DMS79 treated with DMSO at 0.1 percent for 48 hours (cell line): ENCODE data around the gene MOB1A.
A peak's percentile ranks its signal among the peaks of the same experiment; 100 is the strongest.
"Not testable (repeated sequence)": the region's sequence is repeated elsewhere in the genome, so short reads cannot be mapped to it uniquely, and the experiment has no call there.

ENCODE experiments used
- DNase-seq: peaks from one replicate; lab custom pipeline; 2025; lab: John Stamatoyannopoulos, UW

Gene MOB1A

DNA sequence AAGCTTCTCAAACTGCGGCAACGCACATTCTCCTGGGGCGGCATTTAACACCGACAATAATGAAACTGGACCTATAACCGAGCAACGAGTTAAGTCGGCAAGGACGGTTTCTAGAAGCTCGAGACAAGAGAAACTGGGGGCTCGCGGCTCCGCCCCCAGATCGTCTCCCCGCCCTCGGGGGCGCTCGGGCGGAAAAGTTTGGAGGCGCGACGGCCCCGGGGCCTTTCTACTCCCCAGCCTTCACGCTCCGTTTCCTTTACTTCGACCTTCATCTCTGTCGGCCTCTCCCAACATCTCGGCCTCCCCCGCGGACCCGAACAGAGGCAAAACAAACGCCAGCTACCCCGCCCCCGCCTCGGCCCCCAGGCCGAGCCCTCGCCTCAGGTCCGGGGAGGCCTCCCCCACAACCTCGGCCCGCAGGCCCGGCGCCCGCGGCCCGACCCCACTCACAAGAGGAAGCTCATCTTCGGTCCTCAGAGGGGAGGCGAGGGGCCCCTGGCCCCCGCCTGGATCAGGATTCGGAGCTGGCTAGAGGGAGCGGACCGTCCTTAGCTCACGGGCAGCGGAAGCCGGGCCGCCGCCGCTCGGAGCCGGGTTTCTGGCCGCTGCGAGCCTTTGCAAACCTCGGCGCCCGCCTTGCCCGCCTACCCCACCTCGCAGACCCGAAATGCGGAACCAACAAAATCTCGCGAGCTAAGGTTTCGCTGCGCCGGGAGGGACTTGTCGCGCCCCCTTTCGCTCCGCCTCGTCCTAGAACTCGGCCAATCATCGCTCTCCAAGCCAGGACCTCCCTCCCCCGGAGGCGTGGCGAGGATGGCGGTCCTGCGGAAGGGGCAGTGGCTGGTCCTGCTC is at the start of gene MOB1A:
Gene MOB1A (minus strand): TSS at position 669 of the 852 bp plus-strand sequence. CDS start 205 bp downstream, at position 464.
- peak; percentile 98 for DNase-seq

DNA sequence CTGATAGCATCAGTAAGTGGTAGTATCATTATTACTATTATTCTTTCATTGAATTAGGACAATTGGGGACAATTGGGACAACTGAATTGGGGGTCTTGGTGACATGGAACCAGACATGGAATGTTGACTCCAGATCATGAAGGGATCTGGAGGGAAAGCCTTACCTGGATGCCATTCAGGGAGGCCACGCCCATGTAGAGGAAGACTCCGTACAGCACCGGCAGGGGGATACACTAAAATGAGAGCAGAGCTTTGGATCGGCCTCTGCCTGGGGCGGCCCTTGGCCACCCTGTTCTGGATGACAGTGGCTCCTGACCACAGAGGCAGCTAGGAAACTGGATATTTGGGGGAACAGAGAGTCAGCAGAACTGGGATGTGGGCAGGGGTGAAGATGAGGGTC is 49.0 kb upstream of the MOB1A start:
- DNase-seq: no peak

DNA sequence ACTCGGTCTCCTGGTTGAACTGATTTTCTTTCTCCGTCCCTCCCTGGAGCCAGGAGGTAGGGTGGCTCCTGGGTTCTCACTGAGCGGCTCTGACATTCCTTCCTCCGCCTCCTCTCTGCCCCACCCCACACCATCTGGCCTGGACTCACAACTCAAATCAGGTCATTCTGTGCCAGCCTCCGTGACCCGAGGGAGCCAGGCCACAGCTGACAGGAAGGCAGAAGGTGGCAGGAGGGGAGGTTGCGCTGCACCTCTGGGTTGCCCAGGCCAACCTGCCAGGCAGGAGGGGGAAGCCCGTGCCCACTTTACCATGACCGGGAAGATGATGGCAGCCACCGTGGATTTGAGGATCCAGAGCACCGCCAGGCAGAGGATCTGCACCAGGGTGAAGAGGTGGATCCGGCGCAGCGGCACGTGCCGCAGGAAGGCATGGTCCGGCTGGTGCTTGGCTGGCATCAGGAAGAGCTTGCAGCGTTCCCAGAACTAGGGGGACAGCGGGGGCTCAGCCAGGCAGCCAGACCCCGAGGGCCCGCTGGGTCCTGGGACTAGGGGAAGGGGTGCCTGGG is 48.1 kb upstream of the MOB1A start:
- no peak for DNase-seq

DNA sequence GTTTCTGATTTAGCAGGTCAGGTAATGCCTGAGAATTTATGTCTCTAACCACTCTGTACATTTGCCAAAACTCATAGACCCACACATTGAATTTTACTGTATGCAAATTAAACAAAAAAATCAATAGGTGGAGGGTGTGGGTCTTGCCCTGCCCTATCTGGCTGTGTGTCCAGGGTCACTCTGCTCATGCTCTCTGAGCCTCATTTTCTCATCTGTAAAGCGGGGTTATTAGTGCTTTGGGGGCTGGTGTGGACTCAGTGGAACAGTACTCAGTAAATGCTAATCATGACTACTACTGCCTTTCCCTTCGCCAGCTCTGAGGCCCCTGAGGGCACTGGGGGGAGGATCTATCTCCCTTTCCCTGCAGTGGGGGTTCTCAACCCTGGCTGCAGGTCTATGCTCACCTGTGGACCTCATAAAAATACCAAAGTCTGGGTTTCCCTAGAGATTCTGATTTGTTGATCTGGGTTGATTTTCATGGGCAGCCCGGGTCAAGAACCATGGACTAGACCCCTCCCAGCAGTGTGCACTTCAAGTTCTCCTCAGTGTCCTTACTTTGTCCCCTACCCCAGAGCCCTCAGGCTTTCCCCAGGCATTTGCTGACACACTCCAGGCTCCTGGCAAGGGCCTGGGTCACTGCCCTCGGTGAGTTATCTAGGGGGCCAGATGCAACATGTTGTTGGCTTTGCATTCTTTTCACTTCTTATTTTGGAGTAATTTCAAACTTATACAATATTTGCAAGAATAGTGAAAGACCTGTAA is 47.2 kb upstream of the MOB1A start:
- no peak for DNase-seq

DNA sequence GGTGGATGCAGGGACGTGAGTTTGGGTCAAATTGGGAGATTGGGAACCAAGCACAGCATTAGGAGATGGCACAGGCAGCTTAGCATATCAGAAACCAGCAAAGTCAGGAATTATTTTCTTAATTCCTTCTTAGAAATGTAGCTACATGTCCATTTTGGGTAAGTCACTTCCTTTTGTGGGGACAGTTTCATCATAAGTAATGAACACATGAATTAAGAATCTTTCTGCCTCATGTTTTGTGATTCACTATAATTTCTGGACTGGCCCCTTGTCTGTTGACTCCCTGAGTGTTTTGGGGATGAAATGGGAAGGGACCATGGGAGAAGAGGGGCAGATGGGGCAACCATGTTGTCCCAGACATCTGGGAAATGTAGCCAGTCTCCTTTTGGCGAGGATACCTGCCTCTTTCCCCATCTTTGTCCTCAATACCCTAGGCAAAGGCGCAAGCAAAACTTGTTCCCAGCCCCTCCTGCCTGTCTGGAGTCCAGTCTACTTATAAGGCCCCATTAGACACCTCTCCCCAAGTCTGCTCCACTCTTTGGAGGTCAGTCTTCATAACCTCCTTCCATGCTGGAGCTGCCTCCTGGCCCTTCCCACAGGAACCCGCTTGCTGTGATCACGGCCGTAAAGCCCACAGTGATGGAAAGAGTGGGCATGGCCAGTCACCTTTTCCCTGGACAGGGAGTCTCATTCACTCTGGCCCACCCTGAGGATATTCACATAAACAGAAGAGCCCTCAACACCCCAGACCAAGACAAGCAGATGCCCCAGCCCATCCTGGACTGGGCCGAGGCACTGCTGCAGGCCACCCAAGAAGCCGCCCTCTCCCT is 45.5 kb upstream of the MOB1A start:
- no peak for DNase-seq

DNA sequence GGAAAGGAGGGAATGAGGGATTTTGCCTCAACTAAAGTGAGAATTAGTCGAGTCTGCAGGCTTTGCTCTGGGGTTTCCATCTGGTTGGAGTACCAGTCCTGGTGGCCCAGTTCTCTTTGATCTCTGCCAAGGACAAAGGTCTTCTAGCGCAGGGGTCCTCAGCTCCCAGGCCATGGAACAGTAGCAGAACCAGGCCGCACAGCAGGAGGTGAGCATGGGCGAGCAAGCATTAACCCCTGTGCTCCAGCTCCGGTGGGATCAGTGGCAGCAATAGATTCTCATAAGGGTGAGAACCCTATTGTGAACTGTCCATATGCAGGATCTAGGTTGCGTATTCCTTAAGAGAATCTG is 43.6 kb upstream of the MOB1A start:
- DNase-seq: no peak

DNA sequence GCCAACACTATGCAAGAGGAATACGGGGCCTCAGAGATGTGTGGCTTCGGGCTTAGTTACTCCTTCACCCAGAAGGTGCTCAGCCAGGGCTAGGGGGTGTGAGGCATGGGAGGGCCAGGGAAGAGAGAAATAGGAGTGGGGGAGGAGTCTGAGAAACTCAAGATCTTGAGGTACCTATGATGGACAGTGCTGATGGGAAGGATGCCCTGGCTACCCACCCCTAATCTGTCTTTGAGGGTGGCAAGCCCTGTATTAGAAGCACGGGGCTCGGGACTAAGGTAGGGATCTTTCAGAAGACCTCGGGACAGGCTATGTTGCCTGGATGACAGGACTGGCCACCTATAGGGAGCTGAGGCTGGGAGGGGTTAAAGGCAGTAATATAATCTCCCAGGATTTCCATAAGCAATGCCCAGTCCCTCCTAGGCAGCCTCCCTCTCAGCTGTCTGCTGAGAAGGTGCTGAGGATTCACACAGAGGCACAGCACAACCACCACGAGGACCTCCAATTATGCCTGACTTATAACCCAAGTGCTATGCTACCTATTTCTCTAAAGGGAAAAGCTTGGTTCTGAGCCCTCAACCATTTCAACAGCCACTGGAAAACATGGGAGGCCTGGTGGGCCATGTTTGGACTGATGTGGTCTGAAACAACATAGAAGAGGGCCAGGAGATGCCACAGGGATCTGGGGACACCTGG is 43.1 kb upstream of the MOB1A start:
- no peak for DNase-seq

DNA sequence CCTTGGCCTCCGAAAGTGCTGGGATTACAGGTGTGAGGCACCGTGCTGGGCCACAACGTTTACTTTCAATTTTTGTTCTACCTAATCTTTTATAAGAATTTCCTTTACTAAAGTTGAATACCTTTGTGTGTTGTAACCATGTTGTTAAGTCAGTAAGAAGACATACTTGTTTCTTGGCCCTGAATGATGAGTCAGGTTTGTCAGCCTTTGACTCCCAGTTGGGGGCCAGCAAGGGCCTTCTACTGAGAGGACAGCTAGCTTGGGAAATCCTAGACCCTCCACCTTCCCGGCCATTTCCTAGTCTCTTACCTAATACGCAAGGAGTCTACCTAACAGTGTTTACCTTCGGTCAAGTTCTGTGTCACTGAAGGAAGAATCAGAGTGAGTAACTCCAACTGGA is 42.4 kb upstream of the MOB1A start:
- DNase-seq: no peak

DNA sequence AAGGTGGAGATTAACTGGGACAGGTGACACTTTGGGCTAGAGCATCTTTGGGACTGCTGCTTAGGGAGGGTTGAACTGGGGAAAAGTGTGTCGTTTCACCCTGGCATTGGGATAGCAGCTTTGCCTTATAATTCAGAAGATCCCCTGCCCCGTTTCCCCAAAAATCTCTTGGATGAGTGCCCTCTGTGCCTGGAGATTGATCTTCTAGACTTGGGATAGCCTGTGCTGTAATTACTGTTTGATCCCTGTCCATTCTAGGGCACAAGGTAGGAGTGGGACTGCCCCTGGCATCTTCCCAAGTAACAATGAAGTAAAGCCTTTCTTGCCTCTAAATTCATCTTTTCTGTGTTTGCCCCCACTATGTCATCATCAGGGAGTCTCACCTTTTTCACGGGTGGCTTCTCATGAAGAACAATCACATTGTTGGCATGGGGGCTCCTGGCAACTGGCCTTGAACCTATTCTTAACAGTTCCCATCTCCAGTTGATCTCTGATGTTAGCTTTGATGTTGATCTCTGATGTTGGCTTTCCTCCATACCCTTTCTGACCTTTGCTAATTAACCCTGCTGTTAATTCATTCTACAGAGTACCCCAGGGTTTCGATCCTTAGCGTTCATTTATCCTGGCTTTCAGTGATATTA is 41.3 kb upstream of the MOB1A start:
- no peak for DNase-seq

DNA sequence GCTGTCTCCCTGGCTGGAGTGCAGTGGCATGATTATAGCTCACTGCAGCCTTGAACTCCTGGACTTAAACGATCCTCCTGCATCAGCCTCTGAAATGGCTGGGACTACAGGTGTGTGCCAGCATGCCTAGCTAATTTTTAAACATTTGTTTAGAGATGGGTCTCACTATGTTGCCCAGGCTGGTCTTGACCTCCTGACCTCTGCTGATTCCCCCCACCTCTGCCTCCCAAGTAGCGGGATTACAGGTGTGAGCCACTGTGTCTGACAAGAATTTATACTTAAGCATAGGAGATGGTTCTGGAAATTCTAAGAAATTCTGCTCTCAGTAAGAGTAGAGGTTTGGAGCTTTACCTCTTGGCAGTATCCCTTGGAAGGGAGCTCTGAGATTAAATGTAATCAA is 38.0 kb upstream of the MOB1A start:
- DNase-seq: no peak

DNA sequence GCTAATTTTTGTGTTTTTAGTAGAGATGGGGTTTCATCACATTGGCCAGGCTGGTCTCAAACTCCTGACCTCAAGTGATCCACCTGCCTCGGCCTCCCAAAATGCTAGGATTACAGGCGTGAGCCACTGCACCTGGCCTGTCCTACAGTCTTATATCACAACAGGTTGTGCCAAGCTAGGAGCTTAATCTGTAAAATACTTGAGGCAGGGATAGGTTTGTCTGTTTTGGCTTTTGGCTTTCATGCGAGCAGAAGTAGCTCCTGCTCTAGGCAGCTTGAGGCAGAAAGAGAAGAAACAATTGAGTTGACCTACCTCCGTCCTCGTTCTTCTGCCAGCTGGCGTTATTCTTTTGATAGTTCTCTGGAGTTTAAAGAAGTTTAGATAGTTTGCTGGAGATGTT is 37.1 kb upstream of the MOB1A start:
- not testable (repeated sequence) for DNase-seq

DNA sequence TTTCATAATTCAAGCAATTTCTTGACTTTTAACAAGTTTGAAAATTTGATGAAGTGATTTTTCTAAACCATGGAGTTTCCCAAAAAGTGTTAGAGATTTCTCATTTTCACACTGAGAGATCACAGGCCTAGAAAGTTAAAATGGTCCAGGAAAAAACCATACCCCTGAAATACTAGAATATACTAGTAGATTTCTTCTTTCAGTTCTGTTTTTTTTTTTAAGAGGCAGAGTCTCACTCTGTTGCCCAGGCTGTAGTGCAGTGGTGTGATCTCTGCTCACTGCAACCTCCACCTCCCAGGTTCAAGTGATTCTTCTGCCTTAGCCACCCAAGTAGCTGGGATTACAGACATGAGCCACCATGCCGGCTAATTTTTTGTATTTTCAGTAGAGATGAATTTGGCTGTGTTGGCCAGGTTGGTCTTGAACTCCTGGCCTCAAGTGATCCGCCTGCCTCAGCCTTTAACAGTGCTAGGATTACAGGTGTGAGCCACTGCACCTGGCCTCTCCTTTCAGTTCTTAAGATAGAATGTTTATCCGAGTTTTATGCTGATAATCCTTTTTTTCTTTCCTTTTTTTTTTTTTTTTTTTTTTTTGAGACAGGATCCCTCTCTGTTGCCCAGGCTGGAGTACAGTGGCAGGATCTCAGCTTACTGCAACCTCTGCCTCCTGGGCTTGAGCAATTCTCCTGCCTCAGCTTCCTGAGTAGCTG is 34.2 kb upstream of the MOB1A start:
- DNase-seq: no peak

DNA sequence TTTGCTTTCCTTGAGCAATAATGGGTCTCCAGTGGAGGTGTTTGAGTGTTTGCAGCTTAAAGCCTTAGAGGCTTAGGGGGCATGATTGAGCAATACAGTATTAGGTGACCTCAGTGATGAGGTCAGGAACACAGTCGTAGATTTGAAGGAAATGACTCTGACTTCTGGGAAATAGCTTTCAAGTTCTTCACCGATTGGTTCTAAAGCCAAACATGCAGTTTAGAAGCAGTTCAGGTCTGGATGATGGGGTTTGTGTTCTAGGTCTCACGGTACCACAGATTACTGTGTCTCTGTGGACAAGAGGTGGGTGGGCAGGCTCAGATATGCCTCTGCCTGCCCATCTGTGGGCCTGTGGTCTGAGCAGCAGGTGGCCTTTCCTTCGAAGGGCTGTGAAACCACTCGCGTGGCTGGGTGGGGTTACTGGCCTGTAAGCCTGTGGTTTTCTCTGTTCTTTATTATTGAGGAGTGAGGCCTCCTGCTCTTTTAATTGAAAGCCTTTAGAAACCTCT is 27.6 kb upstream of the MOB1A start:
- no peak for DNase-seq

DNA sequence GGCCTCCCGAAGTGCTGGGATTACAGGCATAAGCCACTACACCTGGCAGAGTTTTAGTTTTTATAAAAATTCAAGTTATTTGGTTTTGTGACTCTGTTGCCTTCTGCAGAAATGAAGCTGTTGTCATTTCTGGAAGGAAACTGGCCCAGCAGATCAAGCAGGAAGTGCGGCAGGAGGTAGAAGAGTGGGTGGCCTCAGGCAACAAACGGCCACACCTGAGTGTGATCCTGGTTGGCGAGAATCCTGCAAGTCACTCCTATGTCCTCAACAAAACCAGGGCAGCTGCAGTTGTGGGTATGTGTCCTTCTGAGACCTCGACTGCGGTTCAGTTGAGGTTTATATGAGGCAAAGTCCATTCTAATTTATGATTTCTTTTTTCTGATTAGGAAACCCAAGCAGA is 26.9 kb upstream of the MOB1A start:
- no peak for DNase-seq

DNA sequence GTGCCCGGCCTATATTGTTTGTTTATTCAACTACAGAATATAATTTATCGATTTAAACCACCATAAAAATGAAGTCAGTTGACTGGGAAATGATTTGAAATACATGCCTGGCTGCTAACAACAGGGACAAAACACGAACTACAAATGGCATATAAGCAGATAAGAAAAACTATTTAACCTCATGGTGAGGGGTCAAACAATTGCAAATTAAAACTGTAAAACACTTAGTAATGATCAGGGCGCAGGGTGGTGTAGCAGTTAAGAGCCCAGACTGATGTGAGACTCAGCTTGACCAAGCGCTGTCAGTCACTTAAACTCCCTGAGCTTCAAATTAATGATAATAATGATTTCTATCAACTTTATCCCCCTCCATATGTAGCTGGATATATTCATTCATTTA is 26.4 kb upstream of the MOB1A start:
- no peak for DNase-seq

DNA sequence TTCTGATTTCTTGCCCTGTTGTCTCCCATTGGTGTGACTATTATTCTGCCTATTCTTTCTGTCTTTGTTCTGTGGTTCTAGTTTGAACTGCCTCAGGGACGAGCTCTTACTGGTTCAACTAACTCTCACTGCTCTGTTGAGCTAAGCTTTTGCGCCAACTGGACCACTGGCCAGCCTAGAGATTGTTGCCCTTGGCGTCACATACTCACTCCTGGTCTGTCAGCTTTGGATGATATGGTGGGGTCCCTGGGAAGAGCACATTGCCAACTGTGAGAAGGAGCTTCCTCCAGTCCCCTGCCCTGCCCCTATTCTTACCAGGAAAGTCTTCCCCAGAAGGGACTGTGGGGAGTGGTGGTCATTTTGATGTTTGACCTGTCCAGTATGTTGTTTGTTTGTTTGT is 25.8 kb upstream of the MOB1A start:
- DNase-seq: no peak

DNA sequence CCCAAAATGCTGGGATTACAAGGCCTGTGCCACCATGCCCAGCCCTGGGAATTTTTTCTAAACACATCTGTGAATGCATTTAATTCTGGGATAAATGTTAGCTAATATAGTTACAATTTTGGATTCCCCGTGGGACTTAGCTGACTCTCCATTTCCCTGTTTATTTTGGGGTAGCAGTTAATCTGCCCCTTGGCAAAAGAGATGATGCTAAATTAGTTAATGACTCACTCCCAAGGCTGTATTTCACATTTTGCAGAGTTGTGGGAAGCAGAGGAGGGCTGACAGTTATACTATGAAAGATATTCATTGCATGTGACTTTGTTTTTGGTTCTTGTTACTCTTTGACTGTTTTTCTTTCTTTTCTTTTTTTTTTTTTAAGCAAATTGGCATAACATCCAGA is 22.9 kb upstream of the MOB1A start:
- DNase-seq: no peak

DNA sequence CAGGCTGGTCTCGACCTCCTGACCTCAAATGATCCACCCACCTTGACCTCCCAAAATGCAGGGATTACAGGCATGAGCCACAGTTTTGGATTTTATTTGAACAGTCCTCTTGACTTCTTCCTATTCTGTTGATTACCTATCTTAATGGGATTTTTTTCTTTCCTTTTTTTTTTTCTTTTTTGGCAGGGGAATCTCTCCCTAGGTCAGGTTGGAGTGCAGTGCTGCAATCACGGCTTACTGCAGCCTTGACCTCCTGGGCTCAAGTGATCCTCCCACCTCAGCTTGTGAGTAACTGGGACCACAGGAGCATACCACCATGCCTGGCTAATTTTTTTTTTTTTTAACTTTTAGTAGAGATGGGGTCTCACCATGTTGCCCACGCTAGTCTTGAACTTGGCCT is 22.5 kb upstream of the MOB1A start:
- no peak for DNase-seq

DNA sequence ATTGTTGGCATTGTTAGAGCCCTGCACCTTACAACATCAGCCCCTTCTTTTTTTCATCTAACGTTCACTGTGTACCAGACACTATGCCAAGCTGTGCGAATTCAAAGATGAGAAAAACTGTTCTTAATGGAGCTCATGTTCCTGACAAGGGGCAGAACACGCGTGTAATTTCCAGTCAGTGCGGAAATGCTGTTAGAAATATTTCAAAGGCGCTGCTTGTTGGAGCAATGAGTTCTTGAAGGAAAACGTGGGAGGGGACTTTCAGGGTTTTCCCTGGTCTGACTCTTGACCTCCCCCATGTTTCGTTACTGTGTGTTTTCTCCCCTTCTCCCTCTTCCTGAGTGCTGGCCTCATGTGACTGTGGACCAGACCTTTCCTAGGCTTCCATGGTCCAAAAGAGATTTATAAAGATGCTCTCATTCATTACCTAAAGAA is 21.2 kb upstream of the MOB1A start:
- DNase-seq: no peak

DNA sequence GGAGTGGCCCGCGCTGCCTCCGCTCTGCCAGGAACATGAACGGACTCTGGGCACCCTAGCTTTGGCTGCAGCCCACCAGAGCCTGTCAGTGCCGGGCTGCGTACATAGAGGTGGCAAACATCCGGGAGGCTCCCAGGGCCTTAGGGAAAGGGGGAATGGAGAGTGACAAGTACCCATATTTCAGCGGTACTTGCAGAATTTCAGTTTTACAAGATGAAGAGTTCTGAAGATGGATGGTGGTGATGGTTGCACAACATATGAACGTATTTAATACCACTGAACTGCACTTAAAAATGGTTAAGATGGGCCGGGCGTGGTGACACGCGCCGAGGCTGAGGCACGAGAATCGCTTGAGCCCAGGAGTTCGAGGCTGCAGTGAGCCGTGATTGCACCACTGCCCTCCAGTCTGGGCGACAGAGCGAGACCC is 20.6 kb upstream of the MOB1A start:
- DNase-seq: no peak
